ENCODE results near the gene CD28. TPM values are rescaled to one million over a fixed set of nuclear protein-coding genes. Genes with fewer than 3 reads are reported as not detected.

The CD28 gene
- polyA plus RNA-seq, 1 donor = 3.4 TPM

- DNase-seq (ENCODE audit: low read depth) = no peak
Measured at GRCh38 chr2:203715744-203716143, 9.3 kb downstream of the CD28 start.

- no peak for DNase-seq (ENCODE audit: low read depth)
Measured at GRCh38 chr2:203718087-203718486, 11.6 kb downstream of the CD28 start.

GRCh38 chr2:203719456-203720410 lies 13.3 kb downstream of the CD28 start:
- DNase-seq (ENCODE audit: low read depth) = no peak

- DNase-seq (ENCODE audit: low read depth) = no peak
Measured at GRCh38 chr2:203720915-203721672, 14.7 kb downstream of the CD28 start.

GRCh38 chr2:203721781-203722300 lies 15.4 kb downstream of the CD28 start:
- no peak for DNase-seq (ENCODE audit: low read depth)

GRCh38 chr2:203722411-203722810 lies 16.0 kb downstream of the CD28 start:
- no peak for DNase-seq (ENCODE audit: low read depth)

- no peak for DNase-seq (ENCODE audit: low read depth)
Measured at GRCh38 chr2:203728321-203728720, 21.9 kb downstream of the CD28 start.

GRCh38 chr2:203730076-203730729 lies 23.8 kb downstream of the CD28 start:
- no peak for DNase-seq (ENCODE audit: low read depth)

- DNase-seq (ENCODE audit: low read depth) = no peak
Measured at GRCh38 chr2:203730883-203731282, 24.4 kb downstream of the CD28 start.

GRCh38 chr2:203732092-203732952 lies 25.9 kb downstream of the CD28 start:
- DNase-seq (ENCODE audit: low read depth) = no peak

- no peak for DNase-seq (ENCODE audit: low read depth)
Measured at GRCh38 chr2:203732953-203733510, 26.6 kb downstream of the CD28 start.

GRCh38 chr2:203733684-203734083 lies 27.2 kb downstream of the CD28 start:
- DNase-seq (ENCODE audit: low read depth) = no peak

GRCh38 chr2:203734276-203734983 lies 28.0 kb downstream of the CD28 start:
- no peak for DNase-seq (ENCODE audit: low read depth)

GRCh38 chr2:203737360-203737759 lies 30.9 kb downstream of the CD28 start:
- DNase-seq (ENCODE audit: low read depth) = no peak

- no peak for DNase-seq (ENCODE audit: low read depth)
Measured at GRCh38 chr2:203739351-203739750, 32.9 kb downstream of the CD28 start.

- DNase-seq (ENCODE audit: low read depth) = no peak
Measured at GRCh38 chr2:203740871-203741281, 34.4 kb downstream of the CD28 start.

GRCh38 chr2:203741566-203741965 lies 35.1 kb downstream of the CD28 start:
- no peak for DNase-seq (ENCODE audit: low read depth)

- DNase-seq (ENCODE audit: low read depth) = no peak
Measured at GRCh38 chr2:203743441-203743981, 37.1 kb downstream of the CD28 start.

- DNase-seq (ENCODE audit: low read depth) = no peak
Measured at GRCh38 chr2:203744091-203744490, 37.7 kb downstream of the CD28 start.

- DNase-seq (ENCODE audit: low read depth) = no peak
Measured at GRCh38 chr2:203745267-203745666, 38.8 kb downstream of the CD28 start.
